Esophagus squamous epithelium (tissue), 4 donors: ENCODE results near the gene DUS2.

ENCODE experiments used
- POLR2A ChIP-seq, 4 donors: fragments of 450-650 bp; IDR thresholded peaks; one replicate each; pipeline ENCODE4 v1.6.1; 2017; ENCODE audit warnings: antibody characterized with exemption in 4 of 4, mild to moderate bottlenecking in 4 of 4, moderate library complexity in 3 of 4
- TF ChIP-seq, protein P1 (sequence below), 6 experiments: fragments of 450-650 bp in 4 of 6; fragments of 200-600 bp in 2 of 6; sonication (generic) in 2 of 6; IDR thresholded peaks; one replicate each; pipeline ENCODE4 v1.5.1; 2016 to 2019; ENCODE audit warnings: antibody characterized with exemption in 6 of 6, mild to moderate bottlenecking in 4 of 6, moderate library complexity in 4 of 6

DNA sequence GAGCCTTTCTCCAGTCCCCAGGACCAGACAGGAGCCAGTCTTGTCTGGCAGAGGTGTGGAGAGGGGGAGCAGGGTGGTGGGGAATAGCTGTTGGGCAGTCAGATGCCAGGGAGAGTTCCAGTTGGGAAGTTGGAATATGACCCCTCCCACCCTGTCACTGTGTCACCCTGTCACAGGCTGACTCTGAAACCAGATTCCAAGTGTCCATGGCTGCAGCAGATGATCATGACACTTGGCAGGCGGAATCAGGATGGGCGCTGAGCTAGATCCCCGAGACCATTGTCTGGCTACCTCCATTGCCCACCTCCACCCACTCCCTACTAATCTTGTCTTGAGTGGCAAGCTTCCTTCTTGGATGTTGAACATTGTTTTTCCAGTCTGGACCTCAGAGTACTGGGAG is 52.9 kb downstream of the DUS2 start:
- TF ChIP-seq, protein P1, sequence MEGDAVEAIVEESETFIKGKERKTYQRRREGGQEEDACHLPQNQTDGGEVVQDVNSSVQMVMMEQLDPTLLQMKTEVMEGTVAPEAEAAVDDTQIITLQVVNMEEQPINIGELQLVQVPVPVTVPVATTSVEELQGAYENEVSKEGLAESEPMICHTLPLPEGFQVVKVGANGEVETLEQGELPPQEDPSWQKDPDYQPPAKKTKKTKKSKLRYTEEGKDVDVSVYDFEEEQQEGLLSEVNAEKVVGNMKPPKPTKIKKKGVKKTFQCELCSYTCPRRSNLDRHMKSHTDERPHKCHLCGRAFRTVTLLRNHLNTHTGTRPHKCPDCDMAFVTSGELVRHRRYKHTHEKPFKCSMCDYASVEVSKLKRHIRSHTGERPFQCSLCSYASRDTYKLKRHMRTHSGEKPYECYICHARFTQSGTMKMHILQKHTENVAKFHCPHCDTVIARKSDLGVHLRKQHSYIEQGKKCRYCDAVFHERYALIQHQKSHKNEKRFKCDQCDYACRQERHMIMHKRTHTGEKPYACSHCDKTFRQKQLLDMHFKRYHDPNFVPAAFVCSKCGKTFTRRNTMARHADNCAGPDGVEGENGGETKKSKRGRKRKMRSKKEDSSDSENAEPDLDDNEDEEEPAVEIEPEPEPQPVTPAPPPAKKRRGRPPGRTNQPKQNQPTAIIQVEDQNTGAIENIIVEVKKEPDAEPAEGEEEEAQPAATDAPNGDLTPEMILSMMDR (IDR thresholded peaks at IDR 0.05): no peak
- no peak for TF ChIP-seq POLR2A (IDR thresholded peaks at IDR 0.05)
